ENCODE measurements around the gene MAP4K2. TPM values are rescaled to one million over a fixed set of nuclear protein-coding genes. Genes with fewer than 3 reads are reported as not detected.

MAP4K2 gene
- total and polyA plus RNA-seq, 2 of the 13 experiments (the other 11 are each of a cell fraction or from before 2014, with no cell fraction given): 8.3 to 17.6 TPM

DNA sequence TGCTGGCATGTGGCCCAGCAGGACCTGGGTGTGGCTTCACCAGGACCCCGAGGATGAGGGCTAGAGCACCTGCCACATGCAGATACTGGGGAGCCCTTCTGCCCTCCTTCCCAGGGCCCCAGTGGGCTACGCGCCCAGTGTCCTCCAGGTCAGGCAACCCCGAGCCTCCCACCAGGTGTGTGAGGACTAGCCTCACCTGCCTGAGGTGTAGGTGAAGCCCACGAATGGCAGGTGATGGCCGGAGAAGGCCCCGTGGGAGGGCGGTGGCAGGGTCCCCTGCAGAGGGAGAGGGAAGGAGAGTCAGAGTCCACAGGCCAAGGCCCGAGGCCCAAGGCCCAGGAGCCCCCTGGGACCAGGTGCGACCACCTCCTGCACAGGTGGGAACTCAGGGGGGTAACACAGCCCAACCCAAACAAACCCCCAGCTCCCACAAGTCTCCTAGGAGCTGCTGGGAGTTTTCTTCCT is 34.9 kb upstream of the MAP4K2 start (continued):
- TF ChIP-seq, protein P1, sequence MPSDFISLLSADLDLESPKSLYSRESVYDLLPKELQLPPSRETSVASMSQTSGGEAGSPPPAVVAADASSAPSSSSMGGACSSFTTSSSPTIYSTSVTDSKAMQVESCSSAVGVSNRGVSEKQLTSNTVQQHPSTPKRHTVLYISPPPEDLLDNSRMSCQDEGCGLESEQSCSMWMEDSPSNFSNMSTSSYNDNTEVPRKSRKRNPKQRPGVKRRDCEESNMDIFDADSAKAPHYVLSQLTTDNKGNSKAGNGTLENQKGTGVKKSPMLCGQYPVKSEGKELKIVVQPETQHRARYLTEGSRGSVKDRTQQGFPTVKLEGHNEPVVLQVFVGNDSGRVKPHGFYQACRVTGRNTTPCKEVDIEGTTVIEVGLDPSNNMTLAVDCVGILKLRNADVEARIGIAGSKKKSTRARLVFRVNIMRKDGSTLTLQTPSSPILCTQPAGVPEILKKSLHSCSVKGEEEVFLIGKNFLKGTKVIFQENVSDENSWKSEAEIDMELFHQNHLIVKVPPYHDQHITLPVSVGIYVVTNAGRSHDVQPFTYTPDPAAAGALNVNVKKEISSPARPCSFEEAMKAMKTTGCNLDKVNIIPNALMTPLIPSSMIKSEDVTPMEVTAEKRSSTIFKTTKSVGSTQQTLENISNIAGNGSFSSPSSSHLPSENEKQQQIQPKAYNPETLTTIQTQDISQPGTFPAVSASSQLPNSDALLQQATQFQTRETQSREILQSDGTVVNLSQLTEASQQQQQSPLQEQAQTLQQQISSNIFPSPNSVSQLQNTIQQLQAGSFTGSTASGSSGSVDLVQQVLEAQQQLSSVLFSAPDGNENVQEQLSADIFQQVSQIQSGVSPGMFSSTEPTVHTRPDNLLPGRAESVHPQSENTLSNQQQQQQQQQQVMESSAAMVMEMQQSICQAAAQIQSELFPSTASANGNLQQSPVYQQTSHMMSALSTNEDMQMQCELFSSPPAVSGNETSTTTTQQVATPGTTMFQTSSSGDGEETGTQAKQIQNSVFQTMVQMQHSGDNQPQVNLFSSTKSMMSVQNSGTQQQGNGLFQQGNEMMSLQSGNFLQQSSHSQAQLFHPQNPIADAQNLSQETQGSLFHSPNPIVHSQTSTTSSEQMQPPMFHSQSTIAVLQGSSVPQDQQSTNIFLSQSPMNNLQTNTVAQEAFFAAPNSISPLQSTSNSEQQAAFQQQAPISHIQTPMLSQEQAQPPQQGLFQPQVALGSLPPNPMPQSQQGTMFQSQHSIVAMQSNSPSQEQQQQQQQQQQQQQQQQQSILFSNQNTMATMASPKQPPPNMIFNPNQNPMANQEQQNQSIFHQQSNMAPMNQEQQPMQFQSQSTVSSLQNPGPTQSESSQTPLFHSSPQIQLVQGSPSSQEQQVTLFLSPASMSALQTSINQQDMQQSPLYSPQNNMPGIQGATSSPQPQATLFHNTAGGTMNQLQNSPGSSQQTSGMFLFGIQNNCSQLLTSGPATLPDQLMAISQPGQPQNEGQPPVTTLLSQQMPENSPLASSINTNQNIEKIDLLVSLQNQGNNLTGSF (CRISPR knock-in tag; IDR thresholded peaks at IDR 0.05): no peak
- TF ChIP-seq MXD4 (CRISPR knock-in tag; IDR thresholded peaks at IDR 0.05) (no peak), SKI (IDR thresholded peaks at IDR 0.05; ENCODE audit: partially characterized antibody) (no peak)
- TF ChIP-seq, protein P2, sequence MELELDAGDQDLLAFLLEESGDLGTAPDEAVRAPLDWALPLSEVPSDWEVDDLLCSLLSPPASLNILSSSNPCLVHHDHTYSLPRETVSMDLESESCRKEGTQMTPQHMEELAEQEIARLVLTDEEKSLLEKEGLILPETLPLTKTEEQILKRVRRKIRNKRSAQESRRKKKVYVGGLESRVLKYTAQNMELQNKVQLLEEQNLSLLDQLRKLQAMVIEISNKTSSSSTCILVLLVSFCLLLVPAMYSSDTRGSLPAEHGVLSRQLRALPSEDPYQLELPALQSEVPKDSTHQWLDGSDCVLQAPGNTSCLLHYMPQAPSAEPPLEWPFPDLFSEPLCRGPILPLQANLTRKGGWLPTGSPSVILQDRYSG (CRISPR knock-in tag; IDR thresholded peaks at IDR 0.05): no peak

DNA sequence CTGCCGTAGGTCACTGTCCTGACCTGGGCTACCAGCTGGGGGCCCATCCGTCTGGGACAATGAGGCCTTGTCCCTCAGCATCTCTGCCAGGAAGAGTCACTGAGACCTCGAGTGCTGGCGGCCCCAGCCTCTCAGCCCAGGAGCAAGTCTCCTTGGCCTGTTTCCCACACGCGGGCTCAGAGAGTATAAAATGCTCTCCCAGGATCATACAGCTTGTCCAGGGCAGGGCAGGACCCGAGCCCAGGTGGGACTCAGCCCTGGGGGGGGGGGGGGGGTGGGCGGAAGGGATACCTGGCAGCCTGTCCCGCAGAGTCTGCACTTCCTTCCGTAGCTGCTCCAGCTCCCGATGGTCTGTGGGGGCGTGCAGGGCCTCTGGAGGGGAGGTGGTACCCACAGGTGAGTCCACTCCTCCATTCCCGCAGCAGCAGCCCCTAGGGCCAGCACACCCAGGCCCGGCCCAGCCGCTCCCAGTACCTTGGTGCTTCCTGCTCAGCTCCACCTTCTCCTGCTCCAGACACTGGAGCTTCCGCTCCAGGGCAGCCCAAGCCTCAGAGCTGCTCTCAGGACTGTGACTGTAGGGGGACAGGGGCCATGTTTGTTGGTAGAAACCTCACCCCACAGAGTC is 33.5 kb upstream of the MAP4K2 start:
- H3K79me2 ChIP-seq (ENCODE audit: insufficient read depth, low read length): no peaks in the 10 kb centered on the region
- TF ChIP-seq ZFP90 (CRISPR knock-in tag; IDR thresholded peaks at IDR 0.05; ENCODE audit: borderline replicate concordance) (no peak), ZNF839 (CRISPR knock-in tag; IDR thresholded peaks at IDR 0.05; ENCODE audit: borderline replicate concordance) (no peak), ZNF333 (CRISPR knock-in tag; IDR thresholded peaks at IDR 0.05; ENCODE audit: borderline replicate concordance) (no peak), CEBPB (IDR thresholded peaks at IDR 0.05; ENCODE audit: borderline replicate concordance, low read depth, low read length) (no peak), KMT2B (CRISPR knock-in tag; IDR thresholded peaks at IDR 0.05) (no peak), NFE2L2 (IDR thresholded peaks at IDR 0.05; ENCODE audit: low read length) (no peak), ZNF703 (CRISPR knock-in tag; IDR thresholded peaks at IDR 0.05; ENCODE audit: borderline replicate concordance) (no peak), SETDB1 (CRISPR knock-in tag; IDR thresholded peaks at IDR 0.05; ENCODE audit: borderline replicate concordance) (no peak)
- no peak overlapping the region for H3K4me3 ChIP-seq (replicated peaks in 1 of 3; ENCODE audit: insufficient read depth in 1 of 3, low read depth in 2 of 3, low read length in 3 of 3)
- no peaks in the 10 kb centered on the region; a peak in 1 of 5 replicates for H3K27me3 ChIP-seq (ENCODE audit: control insufficient read depth in 1 of 2, insufficient read depth in 2 of 2, low read length in 2 of 2)
- H3K4me1 ChIP-seq (ENCODE audit: insufficient read depth, low read length): 0 out of 2 replicates have a peak, but pooled peaks cover under 1% of the 10 kb centered on the region
- no TSS peak for BruUV-seq (replicated peaks)
- no peak overlapping the region for H2AFZ ChIP-seq (ENCODE audit: low read length)
- FAIRE-seq: no peak
- WGBS (ENCODE audit: low lambda C conversion rate): 91% methylated on average over 6 of the region's 16 CpGs
- no peak for ATAC-seq
- intact Hi-C loops (cut with micrococcal nuclease; ENCODE audit: unreplicated experiment) (no loop called here), in situ Hi-C loops (cut with HindIII; ENCODE audit: extremely low pct_ligation_motif_present, low pct_unique_long_range_greater_than_20kb) (no loop called here)
- H4K20me1 ChIP-seq (ENCODE audit: insufficient read depth, low read length): no peaks in the 10 kb centered on the region
- ChIA-PET CTCF (ENCODE audit: low intra/inter-chr PET ratio, low total read pairs) (no interaction called here), POLR2A (no interaction called here)
- no peaks in the 10 kb centered on the region for H3K36me3 ChIP-seq (replicated peaks in 1 of 2; ENCODE audit: control insufficient read depth in 1 of 2, insufficient read depth in 2 of 2, low read length in 2 of 2)
- H3K9ac ChIP-seq (ENCODE audit: insufficient read depth, low read depth, low read length): no peak overlapping the region
- no peak overlapping the region for H3K27ac ChIP-seq (ENCODE audit: extremely low read length, insufficient read depth, low read length)
- H3K9me3 ChIP-seq (ENCODE audit: low read length): no peaks in the 10 kb centered on the region
- no peak for DNase-seq (ENCODE audit: low spot score)
- no peak overlapping the region for H3K4me2 ChIP-seq (ENCODE audit: low read depth, low read length)
